Endodermal cell (in vitro differentiated cells): Measurements from ENCODE around the gene PTX3. TPM values are rescaled to one million over a fixed set of nuclear protein-coding genes. Genes with fewer than 3 reads are reported as not detected.

Experiments
- DNase-seq: peaks from one replicate; pipeline ENCODE4 v3.0.0-alpha.2; 2017
- H3K27ac ChIP-seq: 2 replicates; pipeline ENCODE4 v1.5.1; 2013; ENCODE audit warnings: mild to moderate bottlenecking, low read depth, low read length, moderate library complexity
- H3K27me3 ChIP-seq: 2 replicates; pipeline ENCODE4 v1.6.1; 2013; ENCODE audit warnings: mild to moderate bottlenecking, low read length, moderate library complexity; ENCODE audit not compliant: insufficient read depth, control insufficient read depth, poor library complexity, severe bottlenecking
- H3K36me3 ChIP-seq: 2 replicates; pipeline ENCODE4 v1.7.0; 2013; ENCODE audit warnings: mild to moderate bottlenecking, low read length, moderate library complexity; ENCODE audit not compliant: control insufficient read depth, insufficient read depth
- H3K4me1 ChIP-seq: one replicate; pipeline ENCODE4 v1.7.0; 2013; ENCODE audit warnings: low read length; ENCODE audit not compliant: control insufficient read depth, insufficient read depth
- H3K4me3 ChIP-seq: 2 replicates; pipeline ENCODE4 v1.5.1; 2013; ENCODE audit warnings: mild to moderate bottlenecking, low read length, moderate library complexity
- H3K9ac ChIP-seq: 2 replicates; pipeline ENCODE4 v1.6.1; 2013; ENCODE audit warnings: mild to moderate bottlenecking, low read length, moderate library complexity; ENCODE audit not compliant: poor library complexity, severe bottlenecking; ENCODE audit errors: extremely low read depth
- H3K9me3 ChIP-seq: 2 replicates; pipeline ENCODE4 v1.6.1; 2013; ENCODE audit warnings: mild to moderate bottlenecking, low read length, moderate library complexity; ENCODE audit not compliant: control insufficient read depth
- H3K27ac Mint-ChIP-seq: 2 replicates; pipeline ENCODE4 v1.8.0; 2020; ENCODE audit warnings: mixed read lengths
- H3K27me3 Mint-ChIP-seq: 2 replicates; pipeline ENCODE4 v1.8.0; 2021; ENCODE audit warnings: mild to moderate bottlenecking, mixed read lengths; ENCODE audit not compliant: insufficient read depth
- H3K36me3 Mint-ChIP-seq: 2 replicates; pipeline ENCODE4 v1.8.0; 2020; ENCODE audit warnings: low read depth, mixed read lengths
- H3K4me1 Mint-ChIP-seq: 2 replicates; pipeline ENCODE4 v1.8.0; 2020; ENCODE audit warnings: mixed read lengths
- H3K4me3 Mint-ChIP-seq: 2 replicates; pipeline ENCODE4 v1.8.0; 2020; ENCODE audit warnings: mild to moderate bottlenecking, moderate library complexity, mixed read lengths
- H3K9me3 Mint-ChIP-seq: 2 replicates; pipeline ENCODE4 v1.8.0; 2020; ENCODE audit warnings: mild to moderate bottlenecking, mixed read lengths
- WGBS, 2 experiments: methylation state at CpG; one replicate each; pipeline versions ENCODE4 v1.1.5 to v1.1.7; 2013; ENCODE audit warnings: missing lambda C conversion rate in 2 of 2, mixed read lengths in 1 of 2; ENCODE audit not compliant: insufficient coverage in 1 of 2, insufficient read length in 1 of 2; 5-methylcytosine and 5-hydroxymethylcytosine counted together
- total RNA-seq, 2 donors: library from RNA; stranded (reverse); fragmentation: NEBNext Ultra II Directional in 1 of 2; extraction: Animal tissue kit (Norgen Biotek cat#: 25700) in 1 of 2; gene quantifications; 2 replicates in 1 of 2; 3 replicates in 1 of 2; pipeline ENCODE4 v1.2.1, GENCODE V29; 2021
- TF ChIP-seq, protein P1 (sequence below): fragments of 200-600 bp; sonication (generic); conservative IDR thresholded peaks from 2 replicates; pipeline ENCODE4 v1.5.0; 2021; ENCODE audit warnings: antibody characterized with exemption, mild to moderate bottlenecking

The PTX3 gene
- total RNA-seq, 2 donors from 2014 or later, result 0.13 to 0.51 TPM

GRCh38 chr3:157453824-157454223 lies 17.2 kb downstream of the PTX3 start:
- Histone ChIP-seq H3K4me3 (no peak overlapping the region), H3K27me3 (no peaks in the 10 kb centered on the region), H3K9me3 (no peaks in the 10 kb centered on the region), H3K36me3 (no peaks in the 10 kb centered on the region), H3K9ac (no peak overlapping the region), H3K27ac (no peak overlapping the region), H3K4me1 (no peaks in the 10 kb centered on the region)
- Mint-ChIP-seq H3K27me3 (no peaks in the 10 kb centered on the region), H3K9me3 (peaks cover 3% of the 10 kb centered on the region), H3K4me3 (no peak overlapping the region), H3K27ac (no peak overlapping the region), H3K4me1 (no peaks in the 10 kb centered on the region), H3K36me3 (no peaks in the 10 kb centered on the region)
- WGBS, 2 experiments, result 86% methylated on average over 1 of the region's 1 CpG; no CpG with 5 or more reads in 1 of the 2 experiments
- TF ChIP-seq, protein P1, sequence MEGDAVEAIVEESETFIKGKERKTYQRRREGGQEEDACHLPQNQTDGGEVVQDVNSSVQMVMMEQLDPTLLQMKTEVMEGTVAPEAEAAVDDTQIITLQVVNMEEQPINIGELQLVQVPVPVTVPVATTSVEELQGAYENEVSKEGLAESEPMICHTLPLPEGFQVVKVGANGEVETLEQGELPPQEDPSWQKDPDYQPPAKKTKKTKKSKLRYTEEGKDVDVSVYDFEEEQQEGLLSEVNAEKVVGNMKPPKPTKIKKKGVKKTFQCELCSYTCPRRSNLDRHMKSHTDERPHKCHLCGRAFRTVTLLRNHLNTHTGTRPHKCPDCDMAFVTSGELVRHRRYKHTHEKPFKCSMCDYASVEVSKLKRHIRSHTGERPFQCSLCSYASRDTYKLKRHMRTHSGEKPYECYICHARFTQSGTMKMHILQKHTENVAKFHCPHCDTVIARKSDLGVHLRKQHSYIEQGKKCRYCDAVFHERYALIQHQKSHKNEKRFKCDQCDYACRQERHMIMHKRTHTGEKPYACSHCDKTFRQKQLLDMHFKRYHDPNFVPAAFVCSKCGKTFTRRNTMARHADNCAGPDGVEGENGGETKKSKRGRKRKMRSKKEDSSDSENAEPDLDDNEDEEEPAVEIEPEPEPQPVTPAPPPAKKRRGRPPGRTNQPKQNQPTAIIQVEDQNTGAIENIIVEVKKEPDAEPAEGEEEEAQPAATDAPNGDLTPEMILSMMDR, result no peak
- DNase-seq, result no peak

DNA sequence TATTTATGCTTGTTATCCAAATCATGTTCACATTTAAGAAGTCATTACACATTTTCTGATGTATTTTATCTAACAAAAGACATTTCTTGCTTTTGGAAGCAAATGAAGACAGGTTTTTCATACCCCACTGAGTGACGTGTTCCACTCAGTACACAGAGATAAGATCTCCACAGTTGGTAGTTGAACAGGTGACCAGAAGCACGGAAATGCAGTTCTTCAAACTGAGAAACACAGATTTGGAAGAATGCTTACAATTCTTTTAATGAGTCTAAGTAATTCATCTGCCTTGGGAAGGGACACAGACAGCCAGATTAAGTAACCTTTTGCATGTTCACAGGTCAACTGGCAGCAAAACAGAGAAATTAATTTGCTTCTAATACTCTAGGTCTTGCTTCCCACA lies 23.1 kb downstream of the PTX3 start:
- TF ChIP-seq, protein P1, result no peak
- no peaks in the 10 kb centered on the region for H3K9me3 Mint-ChIP-seq
- H3K27me3 ChIP-seq, result no peaks in the 10 kb centered on the region
- H3K36me3 ChIP-seq, result no peaks in the 10 kb centered on the region
- 98 to 100% methylated on average over 2 of the region's 2 CpGs for WGBS, 2 experiments
- no peaks in the 10 kb centered on the region for H3K4me1 ChIP-seq
- no peak for DNase-seq
- H3K27ac ChIP-seq, result no peak overlapping the region
- H3K27ac Mint-ChIP-seq, result no peak overlapping the region
- no peak overlapping the region for H3K4me3 ChIP-seq
- no peaks in the 10 kb centered on the region for H3K36me3 Mint-ChIP-seq
- no peak overlapping the region for H3K9ac ChIP-seq
- H3K9me3 ChIP-seq, result no peaks in the 10 kb centered on the region
- H3K27me3 Mint-ChIP-seq, result no peaks in the 10 kb centered on the region
- no peak overlapping the region for H3K4me3 Mint-ChIP-seq
- H3K4me1 Mint-ChIP-seq, result no peaks in the 10 kb centered on the region

- no peaks in the 10 kb centered on the region for H3K36me3 ChIP-seq
- no peak overlapping the region for H3K9ac ChIP-seq
- Mint-ChIP-seq H3K9me3 (no peaks in the 10 kb centered on the region), H3K36me3 (no peaks in the 10 kb centered on the region), H3K4me1 (no peaks in the 10 kb centered on the region), H3K27ac (no peak overlapping the region), H3K27me3 (no peaks in the 10 kb centered on the region), H3K4me3 (no peak overlapping the region)
- H3K27ac ChIP-seq, result no peak overlapping the region
- DNase-seq, result no peak
- TF ChIP-seq, protein P1, result no peak
- no peaks in the 10 kb centered on the region for H3K27me3 ChIP-seq
- 92 to 100% methylated on average over 1 to 2 of the region's 2 CpGs for WGBS, 2 experiments
- H3K9me3 ChIP-seq, result no peaks in the 10 kb centered on the region
- no peak overlapping the region for H3K4me3 ChIP-seq
- H3K4me1 ChIP-seq, result no peaks in the 10 kb centered on the region
These were observed 23.6 kb downstream of the PTX3 start for GRCh38 chr3:157460253-157460652.
